IPS-15b (cell line): ENCODE data around the gene RARRES2.

Experiments used
- H3K27me3 ChIP-seq: one replicate; pipeline ENCODE4 v1.6.1; 2013; ENCODE audit warnings: low read length; ENCODE audit not compliant: control insufficient read depth, insufficient read depth
- H3K36me3 ChIP-seq: one replicate; pipeline ENCODE4 v1.6.1; 2013; ENCODE audit warnings: low read length; ENCODE audit not compliant: control insufficient read depth, insufficient read depth
- H3K4me1 ChIP-seq: one replicate; pipeline ENCODE4 v1.6.1; 2013; ENCODE audit warnings: mild to moderate bottlenecking, low read length; ENCODE audit not compliant: control insufficient read depth, insufficient read depth
- H3K4me3 ChIP-seq: one replicate; pipeline ENCODE4 v1.5.1; 2013; ENCODE audit warnings: low read depth, low read length
- H3K9ac ChIP-seq: one replicate; pipeline ENCODE4 v1.6.1; 2013; ENCODE audit warnings: low read depth, mild to moderate bottlenecking, low read length
- H3K9me3 ChIP-seq: one replicate; pipeline ENCODE4 v1.6.1; 2013; ENCODE audit warnings: mild to moderate bottlenecking, low read length; ENCODE audit not compliant: control insufficient read depth, insufficient read depth

RARRES2 gene

DNA sequence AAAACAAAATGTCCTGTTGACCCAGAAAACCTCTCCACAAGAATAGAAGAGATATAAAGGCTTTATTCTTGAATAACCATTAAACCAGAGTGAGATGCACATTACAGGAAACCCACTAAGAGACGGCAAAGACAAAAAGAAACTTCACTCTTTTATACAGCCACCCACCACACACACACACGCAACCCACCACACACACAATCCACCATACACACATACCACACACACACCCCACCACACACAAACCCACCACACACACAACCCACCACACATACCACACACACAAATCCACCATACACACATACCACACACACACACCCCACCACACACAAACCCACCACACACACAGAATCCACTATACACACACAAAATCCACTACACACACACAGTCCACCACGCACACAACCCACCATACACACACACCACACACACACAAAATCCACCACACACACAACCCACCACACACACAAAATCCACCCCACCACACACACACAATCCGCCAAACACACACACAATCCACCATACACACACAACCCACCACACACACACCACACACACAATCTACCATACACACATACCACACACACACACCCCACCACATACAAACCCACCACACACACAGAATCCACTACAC is 17.7 kb upstream of the RARRES2 start:
- H3K4me3 ChIP-seq = no peak overlapping the region
- no peak overlapping the region for H3K9ac ChIP-seq
- no peaks in the 10 kb centered on the region for H3K36me3 ChIP-seq
- H3K27me3 ChIP-seq = no peaks in the 10 kb centered on the region
- no peaks in the 10 kb centered on the region for H3K9me3 ChIP-seq
- peaks cover 11% of the 10 kb centered on the region for H3K4me1 ChIP-seq

- Histone ChIP-seq H3K36me3 (no peaks in the 10 kb centered on the region), H3K4me1 (peaks cover 11% of the 10 kb centered on the region), H3K4me3 (no peak overlapping the region), H3K9me3 (no peaks in the 10 kb centered on the region), H3K27me3 (no peaks in the 10 kb centered on the region), H3K9ac (no peak overlapping the region)
Measured at GRCh38 chr7:150358433-150358832, 17.0 kb upstream of the RARRES2 start.

DNA sequence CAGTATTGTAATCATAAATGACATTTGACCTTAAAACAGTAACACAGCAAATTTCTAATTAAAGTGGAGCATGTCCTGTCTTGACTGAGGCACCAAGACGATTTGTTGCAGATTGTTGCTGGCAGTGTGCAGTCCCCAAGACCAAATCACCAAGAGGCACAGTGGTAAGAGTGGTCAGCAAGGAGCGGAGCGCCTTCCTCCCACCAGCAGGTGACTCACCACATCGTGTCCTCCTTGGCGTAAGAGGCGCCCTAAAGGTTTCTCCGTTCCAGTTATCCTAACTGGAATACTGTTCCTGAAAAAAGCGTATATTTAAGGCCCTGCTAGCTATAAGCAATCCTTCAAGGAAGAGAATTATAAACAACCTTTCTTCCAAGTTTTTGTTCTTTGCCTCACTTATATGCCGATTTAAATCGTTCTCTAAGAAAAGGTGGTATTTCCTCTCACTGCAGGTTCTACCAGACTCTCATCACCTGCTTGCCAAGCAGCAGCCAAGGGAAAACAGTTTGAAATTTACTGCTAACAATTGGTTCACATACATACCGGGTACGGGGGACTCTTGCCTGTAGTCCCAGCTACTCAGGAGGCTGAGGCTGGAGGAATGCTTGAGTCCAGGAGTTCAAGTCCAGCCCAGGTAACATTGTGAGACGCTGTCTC is 16.5 kb upstream of the RARRES2 start:
- H3K9me3 ChIP-seq = no peaks in the 10 kb centered on the region
- no peaks in the 10 kb centered on the region for H3K36me3 ChIP-seq
- H3K27me3 ChIP-seq = no peaks in the 10 kb centered on the region
- H3K9ac ChIP-seq = no peak overlapping the region
- H3K4me1 ChIP-seq = peaks cover 11% of the 10 kb centered on the region
- H3K4me3 ChIP-seq = no peak overlapping the region

GRCh38 chr7:150357270-150357669 is 15.8 kb upstream of the RARRES2 start:
- H3K4me3 ChIP-seq = no peak overlapping the region
- no peak overlapping the region for H3K9ac ChIP-seq
- H3K27me3 ChIP-seq = no peaks in the 10 kb centered on the region
- H3K4me1 ChIP-seq = peaks cover 10% of the 10 kb centered on the region
- H3K36me3 ChIP-seq = no peaks in the 10 kb centered on the region
- H3K9me3 ChIP-seq = no peaks in the 10 kb centered on the region

- Histone ChIP-seq H3K9ac (no peak overlapping the region), H3K36me3 (no peaks in the 10 kb centered on the region), H3K4me3 (no peak overlapping the region), H3K9me3 (no peaks in the 10 kb centered on the region), H3K27me3 (no peaks in the 10 kb centered on the region), H3K4me1 (peaks cover 3% of the 10 kb centered on the region)
Measured at GRCh38 chr7:150356265-150356897, 15.0 kb upstream of the RARRES2 start.

DNA sequence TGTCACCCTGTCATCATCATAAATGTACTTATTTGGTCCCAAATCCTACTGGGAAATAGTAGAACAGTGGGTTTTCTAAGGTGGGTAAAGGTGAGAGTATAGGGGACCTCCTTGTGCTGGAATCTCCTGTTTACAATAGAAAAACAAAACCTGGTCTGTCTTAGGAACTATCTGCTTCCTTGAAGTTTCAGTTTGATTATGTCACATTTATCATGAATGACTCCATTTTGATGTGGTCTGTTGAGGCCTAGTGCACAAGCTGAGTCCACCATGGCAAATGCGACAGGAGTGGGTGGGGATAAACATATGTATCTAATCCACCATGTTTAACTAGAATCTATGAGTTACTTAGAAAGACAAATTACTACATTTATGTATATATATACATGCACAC is 14.2 kb upstream of the RARRES2 start:
- peaks cover 3% of the 10 kb centered on the region for H3K4me1 ChIP-seq
- H3K36me3 ChIP-seq = no peaks in the 10 kb centered on the region
- H3K27me3 ChIP-seq = no peaks in the 10 kb centered on the region
- H3K9me3 ChIP-seq = no peaks in the 10 kb centered on the region
- no peak overlapping the region for H3K9ac ChIP-seq
- H3K4me3 ChIP-seq = no peak overlapping the region

- Histone ChIP-seq H3K9me3 (no peaks in the 10 kb centered on the region), H3K4me3 (no peak overlapping the region), H3K9ac (no peak overlapping the region), H3K36me3 (no peaks in the 10 kb centered on the region), H3K27me3 (peaks cover 2% of the 10 kb centered on the region), H3K4me1 (no peaks in the 10 kb centered on the region)
Measured at GRCh38 chr7:150351587-150352194, 10.3 kb upstream of the RARRES2 start.

DNA sequence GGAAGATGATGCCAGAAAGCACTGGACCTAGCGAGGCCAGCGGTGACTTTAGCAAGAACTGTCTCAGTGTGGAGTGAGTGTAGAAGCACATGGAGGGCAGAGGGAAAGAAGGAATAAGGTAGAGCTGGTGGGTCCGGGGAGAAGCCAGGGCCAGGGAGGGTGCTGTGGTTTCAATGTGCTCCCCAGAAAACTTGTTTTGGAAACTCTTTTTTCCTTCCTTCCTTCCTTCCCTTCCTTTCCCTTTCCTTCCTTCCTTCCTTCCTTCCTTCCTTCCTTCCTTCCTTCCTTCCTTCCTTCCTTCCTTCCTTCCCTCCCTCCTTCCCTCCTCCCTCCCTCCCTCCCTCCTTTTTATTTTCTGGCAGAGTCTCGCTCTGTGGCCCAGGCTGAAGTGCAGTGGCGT is 5.5 kb upstream of the RARRES2 start:
- H3K4me1 ChIP-seq = peaks cover 18% of the 10 kb centered on the region
- H3K27me3 ChIP-seq = peaks cover 29% of the 10 kb centered on the region
- H3K9ac ChIP-seq = no peak overlapping the region
- no peaks in the 10 kb centered on the region for H3K36me3 ChIP-seq
- H3K4me3 ChIP-seq = no peak overlapping the region
- H3K9me3 ChIP-seq = no peaks in the 10 kb centered on the region

GRCh38 chr7:150345012-150345411 is 3.6 kb upstream of the RARRES2 start:
- Histone ChIP-seq H3K9me3 (no peaks in the 10 kb centered on the region), H3K36me3 (no peaks in the 10 kb centered on the region)

DNA sequence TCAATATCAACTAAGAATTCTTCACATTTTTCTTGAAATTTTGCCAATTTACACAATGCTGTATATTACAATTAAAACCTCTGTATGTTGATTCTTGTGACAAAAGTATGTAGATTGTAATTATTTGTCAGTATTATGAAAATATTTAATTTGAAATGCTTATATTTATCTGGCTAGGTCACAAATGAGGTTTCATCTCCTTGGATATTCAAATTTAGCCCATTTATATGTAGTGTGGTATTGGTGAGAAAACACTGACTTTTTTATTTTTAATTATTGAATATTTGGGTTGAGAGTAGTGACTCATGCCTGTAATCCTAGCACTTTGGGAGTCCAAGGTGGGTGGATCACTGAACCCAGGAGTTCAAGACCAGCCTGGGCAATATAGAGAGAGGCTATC is 2.9 kb upstream of the RARRES2 start:
- H3K36me3 ChIP-seq = peaks cover 3% of the 10 kb centered on the region
- H3K4me3 ChIP-seq = no peak overlapping the region
- H3K9ac ChIP-seq = no peak overlapping the region
- no peaks in the 10 kb centered on the region for H3K9me3 ChIP-seq
- H3K4me1 ChIP-seq = peaks cover 24% of the 10 kb centered on the region
- peaks cover 33% of the 10 kb centered on the region for H3K27me3 ChIP-seq

More at GRCh38 chr7:150345012-150345411, 3.6 kb upstream of the RARRES2 start:
- H3K4me3 ChIP-seq = no peak overlapping the region
- no peak overlapping the region for H3K9ac ChIP-seq
- peaks cover 20% of the 10 kb centered on the region for H3K4me1 ChIP-seq
- peaks cover 33% of the 10 kb centered on the region for H3K27me3 ChIP-seq

GRCh38 chr7:150343225-150343624 is 1.8 kb upstream of the RARRES2 start:
- peaks cover 12% of the 10 kb centered on the region for H3K36me3 ChIP-seq
- H3K9me3 ChIP-seq = no peaks in the 10 kb centered on the region
- H3K4me3 ChIP-seq = no peak overlapping the region
- H3K27me3 ChIP-seq = peaks cover 33% of the 10 kb centered on the region
- H3K9ac ChIP-seq = no peak overlapping the region
- H3K4me1 ChIP-seq = peaks cover 24% of the 10 kb centered on the region

DNA sequence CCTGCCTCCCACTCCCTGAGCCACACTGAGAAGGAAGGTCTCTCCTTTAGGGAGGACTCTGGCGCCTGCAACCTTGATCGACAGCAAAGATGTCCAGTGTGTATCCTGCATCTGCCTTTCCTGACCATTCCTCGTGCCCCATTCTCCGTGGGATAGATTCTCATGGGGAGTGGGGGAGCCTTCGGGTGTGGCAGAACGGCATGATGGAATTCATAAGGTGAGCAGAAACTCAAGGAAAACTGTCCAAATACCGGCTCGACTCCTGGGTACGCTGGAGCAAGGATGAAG is 636 bp upstream of the RARRES2 start:
- Histone ChIP-seq H3K4me1 (peaks cover 24% of the 10 kb centered on the region), H3K4me3 (peak overlapping the region; percentile 36), H3K36me3 (peaks cover 23% of the 10 kb centered on the region), H3K9ac (no peak overlapping the region), H3K27me3 (peaks cover 33% of the 10 kb centered on the region), H3K9me3 (no peaks in the 10 kb centered on the region)
